Loucy (cell line): ENCODE data around the gene DHRS13.

ENCODE experiments used
- H2AFZ ChIP-seq: fragments of 200-600 bp; sonication (generic); 2 replicates; pipeline ENCODE4 v1.6.0; 2016; ENCODE audit warnings: antibody characterized with exemption, mild to moderate bottlenecking, low read length, moderate library complexity
- H3F3A ChIP-seq: fragments of 200-600 bp; 2 replicates; pipeline ENCODE4 v1.6.0; 2016; ENCODE audit warnings: antibody characterized with exemption, low read depth, mild to moderate bottlenecking
- H3K27me3 ChIP-seq: fragments of 200-600 bp; sonication (generic); 2 replicates; pipeline ENCODE4 v1.6.1; 2014; ENCODE audit warnings: low read length, mild to moderate bottlenecking; ENCODE audit not compliant: insufficient read depth, poor library complexity, severe bottlenecking
- H3K36me3 ChIP-seq: fragments of 200-600 bp; sonication (generic); 2 replicates; pipeline ENCODE4 v1.6.1; 2016; ENCODE audit warnings: low read length; ENCODE audit not compliant: insufficient read depth
- H3K4me1 ChIP-seq: fragments of 200-600 bp; sonication (generic); 2 replicates; pipeline ENCODE4 v1.5.1; 2014; ENCODE audit warnings: low read length, mild to moderate bottlenecking; ENCODE audit not compliant: insufficient read depth, poor library complexity, severe bottlenecking
- H3K4me2 ChIP-seq: fragments of 200-600 bp; sonication (generic); 2 replicates; pipeline ENCODE4 v1.6.0; 2014; ENCODE audit warnings: antibody characterized with exemption, low read length, low read depth, mild to moderate bottlenecking; ENCODE audit not compliant: poor library complexity, severe bottlenecking
- H3K4me3 ChIP-seq: fragments of 200-600 bp; sonication (generic); 2 replicates; pipeline ENCODE4 v1.5.1; 2014; ENCODE audit warnings: low read length, mild to moderate bottlenecking, mixed read lengths; ENCODE audit not compliant: poor library complexity, severe bottlenecking
- H3K79me2 ChIP-seq: fragments of 200-600 bp; sonication (generic); 2 replicates; pipeline ENCODE4 v1.6.1; 2014; ENCODE audit warnings: low read length; ENCODE audit not compliant: insufficient read depth
- H3K9ac ChIP-seq: fragments of 200-600 bp; sonication (generic); 2 replicates; pipeline ENCODE4 v1.6.0; 2014; ENCODE audit warnings: mild to moderate bottlenecking, low read depth, low read length, moderate library complexity; ENCODE audit not compliant: poor library complexity, severe bottlenecking
- H3K9me2 ChIP-seq: fragments of 200-600 bp; sonication (generic); replicated peaks from 2 replicates; pipeline ENCODE4 v1.6.1; 2016; ENCODE audit warnings: low read depth, low read length, mixed read lengths
- H3K9me3 ChIP-seq: fragments of 200-600 bp; sonication (generic); 2 replicates; pipeline ENCODE4 v1.6.1; 2014; ENCODE audit warnings: mild to moderate bottlenecking, antibody characterized with exemption, low read length, low read depth; ENCODE audit not compliant: insufficient read depth
- H4K20me1 ChIP-seq: fragments of 200-600 bp; sonication (generic); 2 replicates; pipeline ENCODE4 v1.6.0; 2014; ENCODE audit warnings: antibody characterized with exemption, low read length, mild to moderate bottlenecking; ENCODE audit not compliant: insufficient read depth, poor library complexity, severe bottlenecking
- EZH2phosphoT487 ChIP-seq: fragments of 200-600 bp; IDR thresholded peaks from 2 replicates; pipeline ENCODE4 v1.6.1; 2018; ENCODE audit warnings: antibody characterized with exemption, mild to moderate bottlenecking, moderate library complexity, borderline replicate concordance
- TF ChIP-seq, protein P1 (sequence below): fragments of 200-600 bp; sonication (generic); conservative IDR thresholded peaks from 2 replicates; pipeline ENCODE4 v1.5.1; 2014; ENCODE audit warnings: mild to moderate bottlenecking, antibody characterized with exemption, low read length

Gene DHRS13

DNA sequence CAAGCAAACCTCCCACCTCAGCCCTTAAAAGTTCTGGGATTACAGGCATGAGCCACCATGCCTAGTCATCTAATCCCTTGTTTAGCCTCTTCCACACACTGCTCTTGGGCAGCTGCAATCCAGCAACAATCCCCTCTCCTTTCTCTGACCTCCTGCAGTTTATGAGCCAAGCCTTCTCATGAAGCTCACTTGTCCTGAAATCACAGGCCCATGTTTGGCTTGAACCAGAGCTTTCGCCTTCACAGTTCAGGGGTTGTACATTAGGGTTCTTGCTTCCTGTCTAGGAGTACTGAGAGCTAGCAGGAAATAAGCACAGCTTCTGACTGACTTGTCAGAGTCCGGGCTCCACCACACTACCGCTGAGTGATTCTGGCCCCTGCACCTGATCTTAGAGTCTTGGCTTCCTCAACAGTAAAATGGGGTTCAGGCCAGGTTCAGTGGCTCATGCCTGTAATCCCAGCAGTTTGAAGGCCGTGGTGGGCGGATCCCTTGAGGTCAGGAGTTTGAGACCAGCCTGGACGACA, 31.8 kb downstream of the DHRS13 start:
- Histone ChIP-seq H4K20me1 (no peaks in the 10 kb centered on the region), H3K4me1 (peaks cover 3% of the 10 kb centered on the region), H2AFZ (peak overlapping the region; percentile 81), H3K9ac (no peak overlapping the region), H3K9me3 (no peaks in the 10 kb centered on the region), H3K36me3 (no peaks in the 10 kb centered on the region), H3K4me2 (peak overlapping the region; percentile 3), H3F3A (no peaks in the 10 kb centered on the region), H3K79me2 (no peaks in the 10 kb centered on the region), H3K4me3 (no peak overlapping the region), H3K27me3 (no peaks in the 10 kb centered on the region), H3K9me2 (no peaks in the 10 kb centered on the region)
- TF ChIP-seq, protein P1, sequence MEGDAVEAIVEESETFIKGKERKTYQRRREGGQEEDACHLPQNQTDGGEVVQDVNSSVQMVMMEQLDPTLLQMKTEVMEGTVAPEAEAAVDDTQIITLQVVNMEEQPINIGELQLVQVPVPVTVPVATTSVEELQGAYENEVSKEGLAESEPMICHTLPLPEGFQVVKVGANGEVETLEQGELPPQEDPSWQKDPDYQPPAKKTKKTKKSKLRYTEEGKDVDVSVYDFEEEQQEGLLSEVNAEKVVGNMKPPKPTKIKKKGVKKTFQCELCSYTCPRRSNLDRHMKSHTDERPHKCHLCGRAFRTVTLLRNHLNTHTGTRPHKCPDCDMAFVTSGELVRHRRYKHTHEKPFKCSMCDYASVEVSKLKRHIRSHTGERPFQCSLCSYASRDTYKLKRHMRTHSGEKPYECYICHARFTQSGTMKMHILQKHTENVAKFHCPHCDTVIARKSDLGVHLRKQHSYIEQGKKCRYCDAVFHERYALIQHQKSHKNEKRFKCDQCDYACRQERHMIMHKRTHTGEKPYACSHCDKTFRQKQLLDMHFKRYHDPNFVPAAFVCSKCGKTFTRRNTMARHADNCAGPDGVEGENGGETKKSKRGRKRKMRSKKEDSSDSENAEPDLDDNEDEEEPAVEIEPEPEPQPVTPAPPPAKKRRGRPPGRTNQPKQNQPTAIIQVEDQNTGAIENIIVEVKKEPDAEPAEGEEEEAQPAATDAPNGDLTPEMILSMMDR: no peak
- no peak for TF ChIP-seq EZH2phosphoT487

DNA sequence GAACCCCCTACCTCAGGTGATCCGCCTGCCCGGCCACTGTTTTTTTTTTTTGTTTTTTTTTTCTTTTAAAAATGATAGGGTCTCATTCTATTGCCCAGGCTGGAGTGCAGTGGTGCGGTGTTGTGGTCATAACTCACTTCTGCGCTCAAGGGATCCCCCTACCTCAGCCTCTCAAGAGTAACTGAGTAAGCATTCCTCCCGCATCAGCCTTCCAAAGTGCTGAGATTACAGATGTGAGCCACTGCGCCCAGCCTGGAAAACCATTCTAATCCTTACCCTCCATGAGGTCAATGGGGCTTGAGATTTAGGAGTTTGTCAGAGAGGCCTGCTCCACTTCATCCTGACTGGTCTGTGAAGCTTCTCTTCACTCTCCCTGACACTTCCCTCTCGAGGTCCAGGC, 35.6 kb downstream of the DHRS13 start:
- Histone ChIP-seq H3F3A (no peaks in the 10 kb centered on the region), H3K4me2 (no peak overlapping the region), H4K20me1 (no peaks in the 10 kb centered on the region), H3K79me2 (no peaks in the 10 kb centered on the region), H3K9me2 (no peaks in the 10 kb centered on the region), H3K9ac (no peak overlapping the region), H3K27me3 (no peaks in the 10 kb centered on the region), H3K4me3 (no peak overlapping the region), H2AFZ (0 out of 2 replicates have a peak overlapping the region, but pooled peaks have one; percentile 23), H3K36me3 (no peaks in the 10 kb centered on the region), H3K9me3 (no peaks in the 10 kb centered on the region), H3K4me1 (peaks cover 3% of the 10 kb centered on the region)
- TF ChIP-seq EZH2phosphoT487: no peak
- TF ChIP-seq, protein P1: no peak

DNA sequence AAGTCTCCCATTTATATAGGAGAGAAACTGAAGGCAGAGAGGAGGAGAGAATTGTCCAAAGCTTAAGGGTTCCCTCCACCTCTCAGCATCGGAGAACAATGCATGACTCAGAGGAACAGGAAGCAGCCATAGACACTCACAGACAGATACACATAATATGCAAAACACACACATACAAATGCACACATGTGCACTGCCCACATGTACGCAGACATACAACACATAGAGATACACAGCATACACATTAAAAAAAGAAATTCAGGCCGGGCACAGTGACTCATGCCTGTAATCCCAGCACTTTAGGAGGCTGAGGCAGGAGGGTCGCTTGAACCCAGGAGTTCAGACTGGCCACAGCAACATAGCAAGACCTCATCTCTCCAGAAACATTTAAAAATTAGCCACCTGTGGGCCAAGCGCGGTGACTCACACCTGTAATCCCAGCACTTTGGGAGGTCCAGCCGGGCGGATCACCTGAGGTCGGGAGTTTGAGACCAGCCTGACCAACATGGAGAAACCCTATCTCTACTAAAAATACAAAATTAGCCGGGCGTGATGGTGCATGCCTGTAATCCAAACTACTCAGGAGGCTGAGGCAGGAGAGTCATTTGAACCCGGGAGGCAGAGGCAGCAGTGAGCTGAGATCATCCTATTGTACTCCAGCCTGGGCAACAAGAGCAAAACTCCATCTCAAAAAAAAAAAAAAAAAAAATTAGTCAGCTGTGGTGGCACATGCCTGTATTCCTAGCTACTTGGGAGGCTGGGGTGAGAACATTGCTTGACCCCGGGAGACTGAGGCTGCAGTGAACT, 36.7 kb downstream of the DHRS13 start:
- no peaks in the 10 kb centered on the region for H3F3A ChIP-seq
- no peak overlapping the region for H3K4me3 ChIP-seq
- H3K9me3 ChIP-seq: no peaks in the 10 kb centered on the region
- H3K4me1 ChIP-seq: peaks cover 3% of the 10 kb centered on the region
- no peaks in the 10 kb centered on the region for H4K20me1 ChIP-seq
- TF ChIP-seq, protein P1: no peak
- TF ChIP-seq EZH2phosphoT487: no peak
- no peaks in the 10 kb centered on the region for H3K9me2 ChIP-seq
- H3K9ac ChIP-seq: no peak overlapping the region
- H3K36me3 ChIP-seq: no peaks in the 10 kb centered on the region
- no peak overlapping the region for H3K4me2 ChIP-seq
- H3K79me2 ChIP-seq: no peaks in the 10 kb centered on the region
- H3K27me3 ChIP-seq: no peaks in the 10 kb centered on the region
- peak overlapping the region; percentile 60; the same call in 1 of the 2 replicates for H2AFZ ChIP-seq
